PC-3 (cell line): Measurements from ENCODE around the gene JHY. TPM values are rescaled to one million over a fixed set of nuclear protein-coding genes. Genes with fewer than 3 reads are reported as not detected.

Experiments used
- ATAC-seq: fragments of 200-7000 bp; cut with Tn5 transposase; 2 replicates; pipeline ENCODE4 v1.9.1; 2020; ENCODE audit warnings: mild to moderate bottlenecking, moderate library complexity
- BruUV-seq: library from RNA; stranded (reverse); fragments of 400-500 nt; replicated peaks from 2 replicates; lab custom pipeline; 2021; lab: Mats Ljungman, UMichigan
- CTCF ChIA-PET: fragments of 300-600 bp; sonication (Branson Sonifier 250); formaldehyde crosslinking; loops from one replicate; lab custom pipeline; 2022; ENCODE audit warnings: antibody characterized with exemption; lab: Charles Lee
- POLR2A ChIA-PET: fragments of 300-600 bp; sonication (Branson Sonifier 250); formaldehyde crosslinking; loops from one replicate; lab custom pipeline; 2022; ENCODE audit warnings: antibody characterized with exemption; ENCODE audit not compliant: unreplicated experiment; lab: Charles Lee
- DNase-seq: peaks from one replicate; pipeline ENCODE4 v3.0.0-alpha.2; 2015
- H2AFZ ChIP-seq: fragments of 300-600 bp; sonication (generic); 2 replicates; pipeline ENCODE4 v1.6.0; 2016; ENCODE audit warnings: antibody characterized with exemption, low read length
- H3F3A ChIP-seq: fragments of 300-600 bp; sonication (generic); one replicate; pipeline ENCODE4 v1.6.0; 2017; ENCODE audit warnings: antibody characterized with exemption, low read length, control low read depth, mild to moderate bottlenecking; ENCODE audit not compliant: unreplicated experiment
- H3K27ac ChIP-seq: fragments of 300-600 bp; sonication (generic); 2 replicates; pipeline ENCODE4 v1.5.1; 2016; ENCODE audit warnings: mild to moderate bottlenecking, low read length
- H3K27me3 ChIP-seq: fragments of 300-600 bp; sonication (generic); 2 replicates; pipeline ENCODE4 v1.6.1; 2016; ENCODE audit warnings: low read length, mixed read lengths
- H3K36me3 ChIP-seq: fragments of 300-600 bp; sonication (generic); 2 replicates; pipeline ENCODE4 v1.6.1; 2016; ENCODE audit warnings: low read depth, mixed run types, low read length, mixed read lengths
- H3K4me1 ChIP-seq: fragments of 300-600 bp; sonication (generic); 2 replicates; pipeline ENCODE4 v1.5.1; 2016; ENCODE audit warnings: low read length; ENCODE audit not compliant: insufficient read depth
- H3K4me2 ChIP-seq: fragments of 300-600 bp; sonication (generic); 2 replicates; pipeline ENCODE4 v1.6.0; 2016; ENCODE audit warnings: low read length
- H3K4me3 ChIP-seq: fragments of 300-600 bp; sonication (generic); 2 replicates; pipeline ENCODE4 v1.5.1; 2016; ENCODE audit warnings: mild to moderate bottlenecking, low read length, mixed read lengths
- H3K79me2 ChIP-seq: fragments of 300-600 bp; sonication (generic); 2 replicates; pipeline ENCODE4 v1.6.1; 2017; ENCODE audit warnings: low read length, mixed read lengths
- H3K9ac ChIP-seq: fragments of 300-600 bp; sonication (generic); 2 replicates; pipeline ENCODE4 v1.6.0; 2016; ENCODE audit warnings: mild to moderate bottlenecking, low read length
- H3K9me2 ChIP-seq: fragments of 300-600 bp; sonication (generic); replicated peaks from 2 replicates; pipeline ENCODE4 v1.6.1; 2016; ENCODE audit warnings: mixed run types, low read length, mixed read lengths
- H3K9me3 ChIP-seq: fragments of 300-600 bp; sonication (generic); 2 replicates; pipeline ENCODE4 v1.6.1; 2016; ENCODE audit warnings: low read length, mixed read lengths
- H4K20me1 ChIP-seq: fragments of 300-600 bp; sonication (generic); 2 replicates; pipeline ENCODE4 v1.6.1; 2016; ENCODE audit warnings: low read length, mixed read lengths
- CTCF ChIP-seq: fragments of 300-600 bp; sonication (generic); conservative IDR thresholded peaks from 2 replicates; pipeline ENCODE4 v1.5.1; 2017; ENCODE audit warnings: antibody characterized with exemption, low read depth, mild to moderate bottlenecking, low read length
- EZH2 ChIP-seq: fragments of 300-600 bp; sonication (generic); IDR thresholded peaks from one replicate; pipeline ENCODE4 v1.6.1; 2017; ENCODE audit warnings: antibody characterized with exemption, mild to moderate bottlenecking, low read length; ENCODE audit not compliant: unreplicated experiment
- EZH2phosphoT487 ChIP-seq: fragments of 300-600 bp; sonication (generic); IDR thresholded peaks from 2 replicates; pipeline ENCODE4 v1.6.1; 2018; ENCODE audit warnings: mild to moderate bottlenecking, antibody characterized with exemption, low read length, borderline replicate concordance
- intact Hi-C: fragments of 100-400 bp; cut with micrococcal nuclease; formaldehyde crosslinking; loops from 2 replicates; pipeline ENCODE4 v1.9.0; 2023
- total RNA-seq: library from RNA; depleted of rRNA; stranded (reverse); fragments of >200 nt; gene quantifications from 2 replicates; pipeline ENCODE4 v1.2.3, GENCODE V29; 2014

Gene JHY
- total RNA-seq, 1 experiment from 2014 or later: 4.9 TPM

DNA sequence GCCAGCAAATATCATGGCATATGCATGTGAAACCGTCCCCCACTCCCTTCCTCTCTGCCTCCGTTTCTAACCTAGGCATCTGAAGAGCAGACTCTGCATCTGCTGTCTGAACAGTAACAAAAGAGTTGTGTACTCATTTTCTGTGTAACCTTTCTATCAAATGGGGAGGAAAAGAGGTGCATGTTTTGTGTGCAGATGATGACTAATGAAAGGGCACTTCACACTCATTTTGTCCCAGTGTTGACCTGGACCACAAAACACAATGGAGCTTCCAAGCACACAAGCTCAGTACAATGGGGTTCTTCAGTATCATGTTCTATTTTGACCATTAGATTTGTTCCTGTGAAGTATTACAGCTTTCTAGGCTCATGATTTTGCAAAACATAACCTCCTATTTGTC lies 13.0 kb downstream of the JHY start:
- CTCF ChIA-PET: no interaction called here

GRCh38 chr11:122897606-122898210 lies 15.1 kb downstream of the JHY start:
- H3K27me3 ChIP-seq: no peaks in the 10 kb centered on the region
- H3K4me1 ChIP-seq: peaks cover 12% of the 10 kb centered on the region
- BruUV-seq: no TSS peak
- no peak overlapping the region for H3K4me3 ChIP-seq
- intact Hi-C loops: no loop called here
- TF ChIP-seq CTCF: no peak
- TF ChIP-seq EZH2: no peak
- TF ChIP-seq EZH2phosphoT487: no peak
- POLR2A ChIA-PET: no interaction called here
- 0 out of 2 replicates have a peak overlapping the region, but pooled peaks have one; percentile 4 for H2AFZ ChIP-seq
- no peaks in the 10 kb centered on the region for H3F3A ChIP-seq
- peak overlapping the region; percentile 3; the same call in 1 of the 2 replicates for H3K4me2 ChIP-seq
- no peaks in the 10 kb centered on the region for H3K79me2 ChIP-seq
- ATAC-seq (peak; percentile 77), DNase-seq (peak; percentile 61)
- H4K20me1 ChIP-seq: no peaks in the 10 kb centered on the region
- H3K9me3 ChIP-seq: no peaks in the 10 kb centered on the region
- H3K9me2 ChIP-seq: no peaks in the 10 kb centered on the region
- no peaks in the 10 kb centered on the region for H3K36me3 ChIP-seq
- H3K27ac ChIP-seq: no peak overlapping the region
- CTCF ChIA-PET: no interaction called here
- no peak overlapping the region for H3K9ac ChIP-seq

More for the DNA sequence above, 13.0 kb downstream of the JHY start:
- Histone ChIP-seq H3K9me3 (no peaks in the 10 kb centered on the region), H4K20me1 (no peaks in the 10 kb centered on the region), H3K4me2 (no peak overlapping the region), H3K27me3 (no peaks in the 10 kb centered on the region), H3K4me1 (peaks cover 12% of the 10 kb centered on the region), H3K27ac (no peak overlapping the region), H3K4me3 (no peak overlapping the region), H3K9ac (no peak overlapping the region), H3K9me2 (no peaks in the 10 kb centered on the region), H3F3A (no peaks in the 10 kb centered on the region), H3K36me3 (no peaks in the 10 kb centered on the region), H2AFZ (no peak overlapping the region), H3K79me2 (no peaks in the 10 kb centered on the region)
- TF ChIP-seq EZH2phosphoT487 (no peak), EZH2 (no peak), CTCF (no peak)
- intact Hi-C loops: no loop called here
- POLR2A ChIA-PET: no interaction called here
- no TSS peak for BruUV-seq
- ATAC-seq (no peak), DNase-seq (peak; percentile 18)

- no peak overlapping the region for H3K27ac ChIP-seq
- POLR2A ChIA-PET: no interaction called here
- no peaks in the 10 kb centered on the region for H3K36me3 ChIP-seq
- no peaks in the 10 kb centered on the region for H3F3A ChIP-seq
- no TSS peak for BruUV-seq
- TF ChIP-seq CTCF (no peak), EZH2phosphoT487 (no peak), EZH2 (no peak)
- H2AFZ ChIP-seq: no peak overlapping the region
- no peaks in the 10 kb centered on the region for H3K9me2 ChIP-seq
- H3K4me1 ChIP-seq: peaks cover 12% of the 10 kb centered on the region
- H3K9ac ChIP-seq: no peak overlapping the region
- H3K9me3 ChIP-seq: no peaks in the 10 kb centered on the region
- CTCF ChIA-PET: interaction anchor here (0.5 kb wide), 1 partner anchor 163 kb away, joined by 7 read pairs; the partner anchor contains the start of gene HSPA8
- no peaks in the 10 kb centered on the region for H4K20me1 ChIP-seq
- DNase-seq (no peak), ATAC-seq (no peak)
- intact Hi-C loops: no loop called here
- no peaks in the 10 kb centered on the region for H3K79me2 ChIP-seq
- H3K4me2 ChIP-seq: no peak overlapping the region
- H3K4me3 ChIP-seq: no peak overlapping the region
- no peaks in the 10 kb centered on the region for H3K27me3 ChIP-seq
Observed at GRCh38 chr11:122898799-122899198, 16.2 kb downstream of the JHY start.
